H1 (cell line): Measurements from ENCODE around the gene NPNT. TPM values are rescaled to one million over a fixed set of nuclear protein-coding genes. Genes with fewer than 3 reads are reported as not detected.

Experiments used
- CTCF ChIA-PET: fragments of 300-600 bp; sonication (Branson Sonifier 250); formaldehyde crosslinking; loops from one replicate; lab custom pipeline; 2021; ENCODE audit not compliant: partially characterized antibody; lab: Charles Lee
- POLR2A ChIA-PET: fragments of 300-600 bp; sonication (Branson Sonifier 250); formaldehyde crosslinking; loops from one replicate; lab custom pipeline; 2021; ENCODE audit warnings: inconsistent platforms; ENCODE audit not compliant: partially characterized antibody; lab: Charles Lee
- DNase-seq, 2 experiments: peaks; one replicate each; pipeline versions ENCODE4 v3.0.0 to v3.0.0-alpha.2; 2010 to 2022; ENCODE audit warnings: low spot score in 2 of 2, low read depth in 1 of 2, mixed read lengths in 1 of 2
- FAIRE-seq: peaks from 2 replicates; lab custom pipeline; 2011; peaks lifted over from hg19 to GRCh38; lab: Jason Lieb, UNC
- H2AFZ ChIP-seq: 2 replicates; pipeline ENCODE4 v1.8.1; 2012; ENCODE audit warnings: low read length, inconsistent platforms
- H2AK5ac ChIP-seq: 2 replicates; pipeline ENCODE4 v1.6.1; 2013; ENCODE audit warnings: low read depth, low read length
- H2BK120ac ChIP-seq: replicated peaks from 2 replicates; pipeline ENCODE3; 2013; ENCODE audit warnings: low read depth, low read length, inconsistent platforms
- H2BK12ac ChIP-seq: 2 replicates; pipeline ENCODE4 v1.6.1; 2013; ENCODE audit warnings: low read depth, low read length
- H2BK15ac ChIP-seq: 2 replicates; pipeline ENCODE4 v1.6.1; 2013; ENCODE audit warnings: low read length
- H2BK20ac ChIP-seq: 2 replicates; pipeline ENCODE4 v1.6.1; 2013; ENCODE audit warnings: low read length
- H2BK5ac ChIP-seq: 2 replicates; pipeline ENCODE4 v1.6.1; 2013; ENCODE audit warnings: low read depth, low read length
- H3K14ac ChIP-seq: 2 replicates; pipeline ENCODE4 v1.6.1; 2013; ENCODE audit warnings: inconsistent platforms; ENCODE audit not compliant: insufficient read length
- H3K18ac ChIP-seq: 2 replicates; pipeline ENCODE4 v1.6.1; 2013; ENCODE audit warnings: low read length; ENCODE audit errors: extremely low read depth
- H3K23ac ChIP-seq: 2 replicates; pipeline ENCODE4 v1.6.1; 2013; ENCODE audit warnings: inconsistent platforms; ENCODE audit not compliant: insufficient read length
- H3K23me2 ChIP-seq: 2 replicates; pipeline ENCODE4 v1.6.1; 2013; ENCODE audit warnings: low read depth, low read length
- H3K27ac ChIP-seq: 2 replicates; pipeline ENCODE4 v1.6.1; 2011; ENCODE audit warnings: low read depth, low read length, inconsistent platforms
- H3K27me3 ChIP-seq, 4 experiments: replicated peaks in 1 of 4; 1 replicate in 1 of 4; 2 replicates in 3 of 4; pipeline versions ENCODE4 v1.6.1 to v1.8.1; 2011 to 2013; ENCODE audit warnings: low read length in 3 of 4, mild to moderate bottlenecking in 3 of 4, inconsistent platforms in 2 of 4, mixed read lengths in 2 of 4, moderate library complexity in 1 of 4; ENCODE audit not compliant: control insufficient read depth in 3 of 4, insufficient read depth in 3 of 4; ENCODE audit errors: extremely low read depth in 1 of 4
- H3K36me3 ChIP-seq, 4 experiments: 2 replicates each; pipeline versions ENCODE4 v1.6.1 to v1.8.1; 2011 to 2013; ENCODE audit warnings: mild to moderate bottlenecking in 4 of 4, low read length in 3 of 4, moderate library complexity in 2 of 4, control low read depth in 1 of 4, inconsistent platforms in 1 of 4; ENCODE audit not compliant: insufficient read depth in 4 of 4, control insufficient read depth in 2 of 4
- H3K4ac ChIP-seq: replicated peaks from 2 replicates; pipeline ENCODE3; 2013; ENCODE audit warnings: low read length, low read depth, mixed read lengths, inconsistent platforms; ENCODE audit not compliant: insufficient read length
- H3K4me1 ChIP-seq, 4 experiments: replicated peaks in 1 of 4; 1 replicate in 1 of 4; 2 replicates in 3 of 4; pipeline versions ENCODE4 v1.6.1 to v1.8.1; 2011 to 2013; ENCODE audit warnings: low read length in 3 of 4, inconsistent platforms in 2 of 4, mixed read lengths in 1 of 4; ENCODE audit not compliant: insufficient read depth in 4 of 4, control insufficient read depth in 3 of 4
- H3K4me2 ChIP-seq, 2 experiments: 2 replicates each; pipeline versions ENCODE4 v1.6.1 to v1.8.1; 2011 to 2013; ENCODE audit warnings: low read depth in 2 of 2, low read length in 2 of 2, control low read depth in 1 of 2, inconsistent platforms in 1 of 2, mild to moderate bottlenecking in 1 of 2; ENCODE audit not compliant: insufficient read depth in 1 of 2
- H3K4me3 ChIP-seq, 4 experiments: fragments of 200-600, 300-600 bp in 1 of 4; sonication (generic), shearing (Covaris generic), sonication (Bioruptor Twin) in 1 of 4; 2 replicates each; pipeline versions ENCODE4 v1.5.1 to v1.8.1; 2011 to 2016; ENCODE audit warnings: low read length in 4 of 4, low read depth in 3 of 4, control low read depth in 2 of 4, inconsistent platforms in 2 of 4, mild to moderate bottlenecking in 2 of 4, mixed read lengths in 1 of 4, moderate library complexity in 1 of 4; ENCODE audit not compliant: insufficient read depth in 2 of 4; ENCODE audit errors: extremely low read depth in 1 of 4
- H3K56ac ChIP-seq: replicated peaks from 2 replicates; pipeline ENCODE3; 2013; ENCODE audit warnings: low read depth, mild to moderate bottlenecking, mixed read lengths, low read length, inconsistent platforms; ENCODE audit not compliant: insufficient read length
- H3K79me1 ChIP-seq: 2 replicates; pipeline ENCODE4 v1.6.1; 2013; ENCODE audit warnings: low read depth, low read length, control low read depth
- H3K79me2 ChIP-seq, 2 experiments: 2 replicates each; pipeline versions ENCODE4 v1.6.1 to v1.8.1; 2012 to 2013; ENCODE audit warnings: low read length in 2 of 2, mild to moderate bottlenecking in 2 of 2, inconsistent platforms in 1 of 2; ENCODE audit not compliant: insufficient read depth in 2 of 2, control insufficient read depth in 1 of 2
- H3K9ac ChIP-seq, 4 experiments: replicated peaks in 1 of 4; 1 replicate in 1 of 4; 2 replicates in 3 of 4; pipeline versions ENCODE4 v1.6.1 to v1.8.1; 2011 to 2013; ENCODE audit warnings: low read depth in 3 of 4, low read length in 3 of 4, control low read depth in 2 of 4, mild to moderate bottlenecking in 2 of 4, moderate library complexity in 2 of 4, inconsistent platforms in 1 of 4; ENCODE audit errors: extremely low read depth in 1 of 4
- H3K9me3 ChIP-seq, 2 experiments: 2 replicates each; pipeline versions ENCODE4 v1.6.1 to v1.8.1; 2012 to 2013; ENCODE audit warnings: mild to moderate bottlenecking in 2 of 2, moderate library complexity in 2 of 2, control low read depth in 1 of 2, inconsistent platforms in 1 of 2, low read depth in 1 of 2, low read length in 1 of 2, mixed read lengths in 1 of 2; ENCODE audit not compliant: insufficient read depth in 2 of 2
- H4K20me1 ChIP-seq, 2 experiments: replicated peaks in 1 of 2; 2 replicates each; pipeline versions ENCODE3 to v1.8.1; 2011 to 2013; ENCODE audit warnings: inconsistent platforms in 2 of 2, low read length in 2 of 2, mild to moderate bottlenecking in 1 of 2; ENCODE audit not compliant: insufficient read depth in 2 of 2, control insufficient read depth in 1 of 2
- H4K5ac ChIP-seq: 2 replicates; pipeline ENCODE4 v1.6.1; 2013; ENCODE audit warnings: low read length, low read depth, mixed read lengths, inconsistent platforms; ENCODE audit not compliant: insufficient read length
- H4K8ac ChIP-seq: 2 replicates; pipeline ENCODE4 v1.8.0; 2013; ENCODE audit warnings: mild to moderate bottlenecking, moderate library complexity, low read length, inconsistent platforms; ENCODE audit not compliant: insufficient read depth; ENCODE audit errors: extremely low read depth
- H4K91ac ChIP-seq: replicated peaks from 2 replicates; pipeline ENCODE3; 2013; ENCODE audit warnings: low read length, mixed read lengths, inconsistent platforms; ENCODE audit not compliant: insufficient read length
- CREB1 ChIP-seq: IDR thresholded peaks from 2 replicates; pipeline ENCODE4 v1.6.1; 2012; ENCODE audit warnings: inconsistent platforms
- E2F6 ChIP-seq: IDR thresholded peaks from 2 replicates; pipeline ENCODE4 v1.6.1; 2012; ENCODE audit warnings: inconsistent platforms
- EP300 ChIP-seq, 2 experiments: IDR thresholded peaks; 1 replicate in 1 of 2; 2 replicates in 1 of 2; pipeline ENCODE4 v1.6.1; 2011 to 2012; ENCODE audit warnings: low read depth in 2 of 2, low read length in 2 of 2, mild to moderate bottlenecking in 2 of 2, borderline replicate concordance in 1 of 2, inconsistent platforms in 1 of 2, moderate library complexity in 1 of 2
- GTF2F1 ChIP-seq: IDR thresholded peaks from 2 replicates; pipeline ENCODE4 v1.6.1; 2012; ENCODE audit warnings: low read depth, low read length, improper control_type of control experiment, borderline replicate concordance
- HDAC6 ChIP-seq: IDR thresholded peaks from one replicate; pipeline ENCODE4 v1.7.1; 2012; ENCODE audit warnings: low read depth, mild to moderate bottlenecking, inconsistent platforms, low read length, moderate library complexity
- JUN ChIP-seq: IDR thresholded peaks from 2 replicates; pipeline ENCODE4 v1.6.1; 2011; ENCODE audit warnings: low read depth, mild to moderate bottlenecking, improper control_type of control experiment, low read length
- MAFK ChIP-seq: IDR thresholded peaks from 2 replicates; pipeline ENCODE4 v1.6.1; 2012; ENCODE audit warnings: low read depth, mild to moderate bottlenecking, improper control_type of control experiment, low read length
- RFX5 ChIP-seq: IDR thresholded peaks from 2 replicates; pipeline ENCODE4 v1.6.1; 2011; ENCODE audit warnings: low read depth, low read length, improper control_type of control experiment, borderline replicate concordance
- SIRT6 ChIP-seq: IDR thresholded peaks from one replicate; pipeline ENCODE4 v1.7.1; 2012; ENCODE audit warnings: low read length, inconsistent platforms
- TAF1 ChIP-seq: IDR thresholded peaks from 2 replicates; pipeline ENCODE4 v1.6.1; 2011; ENCODE audit warnings: mild to moderate bottlenecking, low read depth, low read length
- ZNF274 ChIP-seq: IDR thresholded peaks from 2 replicates; pipeline ENCODE4 v1.7.0; 2012; ENCODE audit warnings: low read length, borderline replicate concordance; ENCODE audit errors: extremely low read depth
- WGBS, 2 experiments: shearing (Covaris generic) in 1 of 2; methylation state at CpG; one replicate each; pipeline versions ENCODE4 v1.1.6 to v1.1.7; 2013 to 2015; ENCODE audit warnings: low lambda C conversion rate in 2 of 2, mixed read lengths in 2 of 2, inconsistent platforms in 1 of 2, low coverage in 1 of 2, missing lambda C conversion rate in 1 of 2; ENCODE audit not compliant: insufficient replicate concordance in 2 of 2, insufficient coverage in 1 of 2, insufficient read length in 1 of 2; ENCODE audit errors: extremely low coverage in 1 of 2, missing lambda C conversion rate in 1 of 2; 5-methylcytosine and 5-hydroxymethylcytosine counted together
- polyA plus RNA-seq, 7 experiments: library from polyadenylated mRNA; depleted of rRNA in 3 of 7; stranded (reverse) in 5 of 7; unstranded in 2 of 7; fragments of >200 nt in 5 of 7; fragments of 200-250 nt in 2 of 7; gene quantifications; 1 replicate in 5 of 7; 2 replicates in 1 of 7; 4 replicates in 1 of 7; pipeline versions ENCODE4 v1.2.1 to v1.2.3, GENCODE V29; 2011 to 2013; ENCODE audit warnings: missing spikeins in 2 of 7, mixed read lengths in 2 of 7
- total RNA-seq: library from RNA; stranded (reverse); fragmentation: NEBNext Ultra II Directional; extraction: Animal tissue kit (Norgen Biotek cat#: 25700); gene quantifications from 2 replicates; pipeline ENCODE4 v1.2.1, GENCODE V29; 2021
- TF ChIP-seq, protein P1 (sequence below), 3 experiments: IDR thresholded peaks; 1 replicate in 2 of 3; 2 replicates in 1 of 3; pipeline versions ENCODE4 v1.5.1 to v1.6.1; 2011; ENCODE audit warnings: low read length in 3 of 3, mild to moderate bottlenecking in 3 of 3, inconsistent platforms in 2 of 3, low read depth in 1 of 3, moderate library complexity in 1 of 3; ENCODE audit not compliant: insufficient read depth in 1 of 3; ENCODE audit errors: control extremely low read depth in 1 of 3

The NPNT gene
- total and polyA plus RNA-seq, 2 of the 8 experiments (the other 6 are each of a cell fraction or from before 2014, with no cell fraction given) = 0.24 to 0.97 TPM

GRCh38 chr4:105970371-105970770, 75.1 kb downstream of the NPNT start:
- no peak overlapping the region for H3K27ac ChIP-seq
- no peak overlapping the region for H3K56ac ChIP-seq
- H3K18ac ChIP-seq = no peak overlapping the region
- H2AFZ ChIP-seq = no peak overlapping the region
- H4K8ac ChIP-seq = no peak overlapping the region
- H2BK12ac ChIP-seq = no peak overlapping the region
- no peak overlapping the region for H3K23ac ChIP-seq
- ChIA-PET CTCF (no interaction called here), POLR2A (no interaction called here)
- no peaks in the 10 kb centered on the region for H3K9me3 ChIP-seq
- H3K14ac ChIP-seq = no peak overlapping the region
- H2BK20ac ChIP-seq = no peak overlapping the region
- H3K27me3 ChIP-seq = no peaks in the 10 kb centered on the region; a peak in 1 of 7 replicates
- no peaks in the 10 kb centered on the region for H3K79me2 ChIP-seq
- H4K20me1 ChIP-seq = no peaks in the 10 kb centered on the region
- no peak overlapping the region for H2BK15ac ChIP-seq
- no peak overlapping the region for H4K91ac ChIP-seq
- no peak for DNase-seq
- no peaks in the 10 kb centered on the region for H3K36me3 ChIP-seq
- H2AK5ac ChIP-seq = no peak overlapping the region
- H2BK120ac ChIP-seq = no peak overlapping the region
- no peak for FAIRE-seq
- no peak overlapping the region for H2BK5ac ChIP-seq
- H3K4me1 ChIP-seq = peaks cover 4 to 18% (median 11%) of the 10 kb centered on the region in 4 experiments; a peak in 6 of 7 replicates
- H3K4me3 ChIP-seq = no peak overlapping the region
- H4K5ac ChIP-seq = no peak overlapping the region
- no peak overlapping the region for H3K4me2 ChIP-seq
- H3K23me2 ChIP-seq = no peaks in the 10 kb centered on the region
- H3K4ac ChIP-seq = no peak overlapping the region
- H3K79me1 ChIP-seq = no peaks in the 10 kb centered on the region
- no peak overlapping the region for H3K9ac ChIP-seq
- WGBS, 2 experiments = 83% methylated on average over 1 of the region's 1 CpG; no CpG with 5 or more reads in 1 of the 2 experiments
- no peak for TF ChIP-seq RFX5
- no peak for TF ChIP-seq TAF1
- no peak for TF ChIP-seq E2F6
- TF ChIP-seq ZNF274 = no peak
- TF ChIP-seq, protein P1, sequence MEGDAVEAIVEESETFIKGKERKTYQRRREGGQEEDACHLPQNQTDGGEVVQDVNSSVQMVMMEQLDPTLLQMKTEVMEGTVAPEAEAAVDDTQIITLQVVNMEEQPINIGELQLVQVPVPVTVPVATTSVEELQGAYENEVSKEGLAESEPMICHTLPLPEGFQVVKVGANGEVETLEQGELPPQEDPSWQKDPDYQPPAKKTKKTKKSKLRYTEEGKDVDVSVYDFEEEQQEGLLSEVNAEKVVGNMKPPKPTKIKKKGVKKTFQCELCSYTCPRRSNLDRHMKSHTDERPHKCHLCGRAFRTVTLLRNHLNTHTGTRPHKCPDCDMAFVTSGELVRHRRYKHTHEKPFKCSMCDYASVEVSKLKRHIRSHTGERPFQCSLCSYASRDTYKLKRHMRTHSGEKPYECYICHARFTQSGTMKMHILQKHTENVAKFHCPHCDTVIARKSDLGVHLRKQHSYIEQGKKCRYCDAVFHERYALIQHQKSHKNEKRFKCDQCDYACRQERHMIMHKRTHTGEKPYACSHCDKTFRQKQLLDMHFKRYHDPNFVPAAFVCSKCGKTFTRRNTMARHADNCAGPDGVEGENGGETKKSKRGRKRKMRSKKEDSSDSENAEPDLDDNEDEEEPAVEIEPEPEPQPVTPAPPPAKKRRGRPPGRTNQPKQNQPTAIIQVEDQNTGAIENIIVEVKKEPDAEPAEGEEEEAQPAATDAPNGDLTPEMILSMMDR (IDR thresholded peaks at IDR 0.05; ENCODE audit: control extremely low read depth in 1 of 3, insufficient read depth in 1 of 3, low read depth in 1 of 3, low read length in 3 of 3) = no peak
- TF ChIP-seq EP300 (IDR thresholded peaks at IDR 0.05; ENCODE audit: borderline replicate concordance in 1 of 2, low read depth in 2 of 2, low read length in 2 of 2) = no peak
- TF ChIP-seq JUN = no peak
- no peak for TF ChIP-seq SIRT6
- no peak for TF ChIP-seq CREB1
- no peak for TF ChIP-seq HDAC6
- no peak for TF ChIP-seq GTF2F1
- no peak for TF ChIP-seq MAFK
